IPS-20b (cell line): ENCODE data around the gene CRYGN.

Experiments used
- H3K27ac ChIP-seq: one replicate; pipeline ENCODE4 v1.5.1; 2013; ENCODE audit warnings: low read length
- H3K27me3 ChIP-seq: 2 replicates; pipeline ENCODE4 v1.6.1; 2013; ENCODE audit warnings: mild to moderate bottlenecking, low read length, inconsistent platforms; ENCODE audit not compliant: insufficient read depth
- H3K36me3 ChIP-seq: 2 replicates; pipeline ENCODE4 v1.6.1; 2013; ENCODE audit warnings: low read depth, mild to moderate bottlenecking, inconsistent platforms, low read length, moderate library complexity; ENCODE audit not compliant: insufficient read depth
- H3K4me1 ChIP-seq: 2 replicates; pipeline ENCODE4 v1.6.1; 2013; ENCODE audit warnings: mild to moderate bottlenecking, control low read depth, inconsistent platforms, low read length, moderate library complexity; ENCODE audit not compliant: insufficient read depth
- H3K4me3 ChIP-seq: 2 replicates; pipeline ENCODE4 v1.5.1; 2013; ENCODE audit warnings: mild to moderate bottlenecking, low read length, inconsistent platforms
- H3K9ac ChIP-seq: 2 replicates; pipeline ENCODE4 v1.6.1; 2013; ENCODE audit warnings: low read depth, mild to moderate bottlenecking, inconsistent platforms, low read length, moderate library complexity
- H3K9me3 ChIP-seq: 2 replicates; pipeline ENCODE4 v1.6.1; 2013; ENCODE audit warnings: mild to moderate bottlenecking, low read depth, low read length, inconsistent platforms; ENCODE audit not compliant: insufficient read depth

CRYGN gene

GRCh38 chr7:151408839-151409666 is 30.9 kb downstream of the CRYGN start:
- H3K9ac ChIP-seq, result peak overlapping the region; percentile 87; the same call in 1 of the 2 replicates
- H3K27me3 ChIP-seq, result peaks cover 42% of the 10 kb centered on the region
- H3K4me3 ChIP-seq, result peak overlapping the region; percentile 88
- H3K36me3 ChIP-seq, result peaks cover 7% of the 10 kb centered on the region; the same call in 1 of the 2 replicates
- H3K9me3 ChIP-seq, result no peaks in the 10 kb centered on the region
- H3K27ac ChIP-seq, result no peak overlapping the region
- peaks cover 9% of the 10 kb centered on the region; the same call in 1 of the 2 replicates for H3K4me1 ChIP-seq

GRCh38 chr7:151408498-151408838 is 31.5 kb downstream of the CRYGN start:
- Histone ChIP-seq H3K27me3 (peaks cover 42% of the 10 kb centered on the region), H3K27ac (no peak overlapping the region), H3K9me3 (no peaks in the 10 kb centered on the region), H3K4me1 (peaks cover 9% of the 10 kb centered on the region; the same call in 1 of the 2 replicates), H3K4me3 (peak overlapping the region; percentile 88), H3K36me3 (peaks cover 7% of the 10 kb centered on the region; the same call in 1 of the 2 replicates), H3K9ac (peak overlapping the region; percentile 87; the same call in 1 of the 2 replicates)

- H3K9ac ChIP-seq, result no peak overlapping the region
- H3K36me3 ChIP-seq, result peaks cover 7% of the 10 kb centered on the region; the same call in 1 of the 2 replicates
- H3K27me3 ChIP-seq, result peaks cover 28% of the 10 kb centered on the region
- peaks cover 9% of the 10 kb centered on the region; the same call in 1 of the 2 replicates for H3K4me1 ChIP-seq
- H3K27ac ChIP-seq, result no peak overlapping the region
- no peaks in the 10 kb centered on the region for H3K9me3 ChIP-seq
- H3K4me3 ChIP-seq, result no peak overlapping the region
Observed at GRCh38 chr7:151406886-151407583, 32.9 kb downstream of the CRYGN start.

- Histone ChIP-seq H3K27ac (no peak overlapping the region), H3K9ac (no peak overlapping the region), H3K4me3 (no peak overlapping the region), H3K4me1 (peaks cover 7% of the 10 kb centered on the region; the same call in 1 of the 2 replicates), H3K27me3 (peaks cover 20% of the 10 kb centered on the region), H3K36me3 (peaks cover 7% of the 10 kb centered on the region; the same call in 1 of the 2 replicates), H3K9me3 (no peaks in the 10 kb centered on the region)
Observed at GRCh38 chr7:151406051-151406875, 33.7 kb downstream of the CRYGN start.

DNA sequence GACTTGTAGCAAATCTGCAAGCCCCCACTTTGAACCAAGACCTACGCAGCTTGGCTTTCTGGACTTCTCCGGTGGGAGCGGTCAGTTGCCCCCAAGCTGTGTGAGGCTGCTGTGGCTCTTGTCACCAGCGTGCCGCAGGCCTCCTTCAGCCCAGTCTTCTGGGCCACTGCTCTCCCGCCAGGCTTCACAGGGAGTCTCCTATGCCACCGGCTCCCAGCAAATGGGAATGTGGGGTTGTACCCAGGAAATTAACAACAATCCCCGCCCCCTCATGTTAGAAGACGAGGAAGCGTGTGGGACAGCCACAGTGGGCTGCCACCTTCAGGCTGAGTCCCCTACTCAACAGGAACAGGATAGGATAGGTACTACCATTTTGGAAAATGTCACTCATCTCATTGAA is 34.4 kb downstream of the CRYGN start:
- Histone ChIP-seq H3K9me3 (no peaks in the 10 kb centered on the region), H3K4me3 (no peak overlapping the region), H3K27me3 (peaks cover 13% of the 10 kb centered on the region), H3K27ac (no peak overlapping the region), H3K4me1 (no peaks in the 10 kb centered on the region; the same call in 1 of the 2 replicates), H3K9ac (no peak overlapping the region), H3K36me3 (peaks cover 7% of the 10 kb centered on the region; the same call in 1 of the 2 replicates)

GRCh38 chr7:151405056-151405455 is 34.9 kb downstream of the CRYGN start:
- H3K27ac ChIP-seq, result no peak overlapping the region
- no peak overlapping the region for H3K9ac ChIP-seq
- H3K4me1 ChIP-seq, result no peaks in the 10 kb centered on the region
- H3K9me3 ChIP-seq, result no peaks in the 10 kb centered on the region
- H3K36me3 ChIP-seq, result peaks cover 7% of the 10 kb centered on the region; the same call in 1 of the 2 replicates
- no peak overlapping the region for H3K4me3 ChIP-seq
- peaks cover 10% of the 10 kb centered on the region for H3K27me3 ChIP-seq

DNA sequence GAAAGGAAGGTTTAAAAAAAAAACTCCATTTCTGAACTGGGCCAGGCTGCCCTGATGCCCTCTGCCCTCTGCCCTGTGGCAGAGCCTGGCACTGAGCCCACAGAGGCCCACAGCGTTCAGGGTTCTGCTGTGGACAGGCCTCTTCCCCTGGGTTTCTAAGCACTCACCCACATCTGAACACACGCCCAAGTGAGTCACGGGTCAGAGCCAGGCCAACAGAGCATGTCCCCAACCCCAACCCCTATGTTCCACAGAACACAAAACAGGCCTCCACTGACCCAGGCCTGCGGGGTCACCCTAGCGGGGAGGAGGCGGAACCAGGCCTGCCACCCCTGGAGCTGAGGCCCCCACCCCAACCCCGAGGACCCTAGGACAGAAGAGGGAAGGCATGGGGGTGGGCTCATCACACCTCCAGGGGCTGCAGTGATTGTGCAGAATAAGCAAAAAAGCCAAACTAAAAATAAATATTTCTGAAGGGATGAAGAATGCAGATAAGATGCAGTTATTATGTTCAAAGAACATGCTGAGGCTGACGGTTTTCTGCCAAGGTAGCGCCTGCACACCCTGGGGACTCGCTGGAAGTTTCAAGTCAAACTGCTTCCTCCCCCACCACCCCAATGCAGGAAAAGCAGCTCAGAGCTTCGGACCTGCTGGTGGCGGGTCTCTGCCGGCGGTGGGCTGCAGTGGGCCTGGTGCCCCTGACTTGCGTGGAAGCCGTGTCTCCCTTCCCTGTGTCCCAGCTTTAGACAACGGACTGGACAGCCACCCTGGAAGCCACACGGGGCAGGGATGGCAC is 35.5 kb downstream of the CRYGN start:
- Histone ChIP-seq H3K9ac (no peak overlapping the region), H3K27ac (no peak overlapping the region), H3K36me3 (peaks cover 7% of the 10 kb centered on the region; the same call in 1 of the 2 replicates), H3K27me3 (peaks cover 10% of the 10 kb centered on the region), H3K4me1 (no peaks in the 10 kb centered on the region), H3K4me3 (no peak overlapping the region), H3K9me3 (no peaks in the 10 kb centered on the region)

DNA sequence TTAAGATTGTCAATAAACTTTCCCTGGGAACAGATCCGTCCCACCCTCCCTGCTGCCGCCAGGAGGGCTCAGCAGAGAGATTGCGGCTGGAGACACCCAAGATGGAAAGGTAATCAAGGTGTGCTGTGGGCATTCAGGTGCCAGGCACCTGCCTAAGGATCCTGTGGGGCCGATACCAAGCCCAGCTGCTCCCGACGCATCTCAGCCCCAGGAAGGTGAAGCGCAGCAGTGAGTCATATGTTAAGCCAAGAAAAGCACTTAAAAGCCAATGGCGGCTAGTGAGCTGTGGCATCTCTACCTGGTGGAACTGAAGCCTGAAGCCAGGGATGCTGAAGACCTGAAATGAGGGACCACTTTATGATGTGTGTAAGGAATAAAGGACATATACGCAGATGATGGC is 36.2 kb downstream of the CRYGN start:
- Histone ChIP-seq H3K36me3 (peaks cover 7% of the 10 kb centered on the region; the same call in 1 of the 2 replicates), H3K4me3 (no peak overlapping the region), H3K27me3 (peaks cover 5% of the 10 kb centered on the region), H3K4me1 (no peaks in the 10 kb centered on the region), H3K27ac (no peak overlapping the region), H3K9me3 (no peaks in the 10 kb centered on the region), H3K9ac (no peak overlapping the region)

DNA sequence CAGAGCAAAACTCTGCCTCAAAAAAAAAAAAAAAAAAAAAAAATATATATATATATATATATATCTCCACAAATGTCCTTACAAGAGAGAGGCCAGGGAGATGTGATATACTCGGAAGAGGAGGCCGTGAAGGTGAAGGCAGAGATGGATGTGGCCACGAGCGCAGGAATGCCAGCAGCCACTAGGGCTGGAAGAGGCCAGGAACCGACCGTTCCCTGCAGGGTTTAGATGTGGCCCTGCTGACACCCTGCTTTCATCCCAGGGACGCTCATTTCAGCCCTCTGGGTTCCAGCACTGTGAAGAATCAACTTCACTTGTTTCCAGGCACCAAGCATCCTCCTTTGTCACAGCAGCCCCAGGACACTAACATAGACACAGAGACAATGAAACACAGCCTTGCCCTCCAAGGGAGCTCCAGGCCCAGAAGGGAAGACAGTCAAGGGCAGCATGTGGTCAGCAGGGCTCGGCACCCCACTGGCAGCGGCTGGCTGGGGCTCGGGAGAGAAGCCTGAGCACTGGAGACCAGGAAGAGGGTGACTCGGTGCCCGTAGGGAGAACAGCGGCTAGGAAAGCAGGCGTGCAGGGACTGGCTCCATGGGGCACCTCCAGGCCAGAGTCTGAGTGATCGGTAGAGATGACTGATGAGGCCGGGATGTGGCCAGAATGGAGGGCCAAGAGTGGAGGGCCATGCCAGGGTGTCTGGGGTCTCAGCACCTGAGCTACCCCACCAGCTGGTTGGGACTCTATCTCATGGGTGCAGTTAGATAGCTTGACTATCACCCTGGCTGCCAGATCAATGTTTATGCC is 37.7 kb downstream of the CRYGN start:
- Histone ChIP-seq H3K4me1 (no peaks in the 10 kb centered on the region), H3K27ac (no peak overlapping the region)

DNA sequence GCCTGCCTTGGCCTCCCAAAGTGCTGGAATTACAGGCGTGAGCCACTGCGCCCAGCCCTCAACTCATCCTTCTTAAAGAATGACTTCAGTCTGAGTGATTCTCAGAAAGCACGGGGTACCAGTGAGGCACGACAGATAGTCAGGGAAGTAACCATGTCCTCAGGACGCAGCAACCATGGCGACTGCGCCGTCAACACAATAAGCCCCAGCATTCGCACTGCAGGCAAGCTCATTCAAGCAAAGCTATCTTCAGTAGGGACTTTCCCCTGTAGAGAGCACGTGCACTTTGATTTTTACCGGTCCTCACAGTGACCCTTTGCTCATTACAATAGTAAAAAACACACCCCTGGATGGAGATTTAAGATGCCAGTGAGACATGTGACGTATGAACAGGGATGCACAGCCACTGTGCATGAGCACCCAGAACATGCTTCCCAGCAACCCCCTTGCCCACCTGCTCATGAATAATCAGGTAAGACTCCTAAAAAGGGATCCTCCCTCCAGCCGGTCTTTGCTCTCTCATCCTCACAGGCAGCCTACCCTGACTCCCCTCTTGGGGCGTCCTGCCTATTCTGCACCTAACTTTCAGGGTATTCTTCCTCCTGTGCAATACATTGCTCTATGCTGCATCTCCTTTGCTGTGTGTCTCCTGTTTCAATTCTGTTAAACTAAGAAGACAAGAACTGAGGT is 39.2 kb downstream of the CRYGN start:
- H3K4me1 ChIP-seq, result no peaks in the 10 kb centered on the region
- peaks cover 7% of the 10 kb centered on the region for H3K36me3 ChIP-seq
- no peaks in the 10 kb centered on the region for H3K9me3 ChIP-seq
- no peak overlapping the region for H3K9ac ChIP-seq
- no peaks in the 10 kb centered on the region for H3K27me3 ChIP-seq
- no peak overlapping the region for H3K27ac ChIP-seq
- H3K4me3 ChIP-seq, result no peak overlapping the region

More for the DNA sequence above, 37.7 kb downstream of the CRYGN start:
- Histone ChIP-seq H3K27me3 (no peaks in the 10 kb centered on the region), H3K9me3 (no peaks in the 10 kb centered on the region), H3K36me3 (peaks cover 14% of the 10 kb centered on the region), H3K9ac (no peak overlapping the region), H3K4me3 (no peak overlapping the region)
